Measurements from ENCODE around the gene TAF6L. TPM values are rescaled to one million over a fixed set of nuclear protein-coding genes. Genes with fewer than 3 reads are reported as not detected.

TAF6L gene
- total RNA-seq, 2 donors from 2014 or later = 37.4 to 41.7 TPM

DNA sequence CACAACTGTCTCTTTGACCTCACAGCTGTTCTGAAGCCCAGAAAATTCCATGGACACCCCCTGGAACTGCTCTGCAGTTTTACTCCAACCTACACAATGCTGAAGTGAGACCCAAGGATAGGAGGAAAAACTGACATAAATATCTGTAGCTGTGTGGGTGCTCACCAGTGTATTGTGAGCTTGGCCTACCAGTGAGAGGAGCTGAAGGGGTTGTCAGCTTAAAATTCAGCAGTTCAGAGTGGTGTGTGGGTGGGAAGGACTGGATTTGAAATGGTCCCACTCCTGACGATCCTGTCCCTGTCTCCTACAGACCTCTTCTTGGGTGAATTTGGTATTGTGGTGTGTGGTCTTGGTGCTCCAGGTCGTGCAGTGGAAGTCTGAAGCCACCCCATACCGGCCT is 18.4 kb downstream of the TAF6L start:
- H3K9ac ChIP-seq (ENCODE audit: extremely low read depth, low read length, poor library complexity, severe bottlenecking) = no peak overlapping the region
- no peak for DNase-seq
- H3K27me3 ChIP-seq (ENCODE audit: control insufficient read depth, insufficient read depth, low read length, poor library complexity, severe bottlenecking) = no peaks in the 10 kb centered on the region
- H3K36me3 ChIP-seq (ENCODE audit: control insufficient read depth, insufficient read depth, low read length) = peaks cover 47% of the 10 kb centered on the region
- Mint-ChIP-seq H3K9me3 (no peaks in the 10 kb centered on the region), H3K4me1 (peaks cover 15% of the 10 kb centered on the region), H3K27ac (peak overlapping the region; percentile 82), H3K4me3 (peak overlapping the region; percentile 92), H3K27me3 (ENCODE audit: insufficient read depth) (no peaks in the 10 kb centered on the region), H3K36me3 (ENCODE audit: low read depth) (peaks cover 37% of the 10 kb centered on the region)
- no peaks in the 10 kb centered on the region for H3K9me3 ChIP-seq (ENCODE audit: control insufficient read depth, low read length)
- no peak overlapping the region for H3K27ac ChIP-seq (ENCODE audit: low read depth, low read length)
- TF ChIP-seq, protein P1, sequence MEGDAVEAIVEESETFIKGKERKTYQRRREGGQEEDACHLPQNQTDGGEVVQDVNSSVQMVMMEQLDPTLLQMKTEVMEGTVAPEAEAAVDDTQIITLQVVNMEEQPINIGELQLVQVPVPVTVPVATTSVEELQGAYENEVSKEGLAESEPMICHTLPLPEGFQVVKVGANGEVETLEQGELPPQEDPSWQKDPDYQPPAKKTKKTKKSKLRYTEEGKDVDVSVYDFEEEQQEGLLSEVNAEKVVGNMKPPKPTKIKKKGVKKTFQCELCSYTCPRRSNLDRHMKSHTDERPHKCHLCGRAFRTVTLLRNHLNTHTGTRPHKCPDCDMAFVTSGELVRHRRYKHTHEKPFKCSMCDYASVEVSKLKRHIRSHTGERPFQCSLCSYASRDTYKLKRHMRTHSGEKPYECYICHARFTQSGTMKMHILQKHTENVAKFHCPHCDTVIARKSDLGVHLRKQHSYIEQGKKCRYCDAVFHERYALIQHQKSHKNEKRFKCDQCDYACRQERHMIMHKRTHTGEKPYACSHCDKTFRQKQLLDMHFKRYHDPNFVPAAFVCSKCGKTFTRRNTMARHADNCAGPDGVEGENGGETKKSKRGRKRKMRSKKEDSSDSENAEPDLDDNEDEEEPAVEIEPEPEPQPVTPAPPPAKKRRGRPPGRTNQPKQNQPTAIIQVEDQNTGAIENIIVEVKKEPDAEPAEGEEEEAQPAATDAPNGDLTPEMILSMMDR (conservative IDR thresholded peaks at IDR 0.05) = no peak
- H3K4me1 ChIP-seq (ENCODE audit: control insufficient read depth, insufficient read depth, low read length) = no peaks in the 10 kb centered on the region
- no peak overlapping the region for H3K4me3 ChIP-seq (ENCODE audit: low read length)
- 90 to 91% methylated on average over 2 to 3 of the region's 3 CpGs for WGBS, 2 experiments (ENCODE audit: insufficient coverage in 1 of 2, insufficient read length in 1 of 2)

GRCh38 chr11:62791501-62792201 is 20.5 kb downstream of the TAF6L start, which contains the start of gene TMEM223:
TSS of gene TMEM223 (minus strand) at chr11:62792006. CDS start at chr11:62791994, 12 bp downstream.
- H3K4me1 Mint-ChIP-seq = peaks cover 15% of the 10 kb centered on the region
- H3K9me3 Mint-ChIP-seq = no peaks in the 10 kb centered on the region
- Histone ChIP-seq H3K9me3 (ENCODE audit: control insufficient read depth, low read length) (no peaks in the 10 kb centered on the region), H3K27ac (ENCODE audit: low read depth, low read length) (peak within 1 kb of the TSS; percentile 52), H3K4me3 (ENCODE audit: low read length) (peak within 1 kb of the TSS; percentile 89), H3K27me3 (ENCODE audit: control insufficient read depth, insufficient read depth, low read length, poor library complexity, severe bottlenecking) (no peaks in the 10 kb centered on the region), H3K4me1 (ENCODE audit: control insufficient read depth, insufficient read depth, low read length) (no peaks in the 10 kb centered on the region), H3K36me3 (ENCODE audit: control insufficient read depth, insufficient read depth, low read length) (peaks cover 57% of the 10 kb centered on the region), H3K9ac (ENCODE audit: extremely low read depth, low read length, poor library complexity, severe bottlenecking) (peak within 1 kb of the TSS; percentile 87)
- 0 to 1% methylated on average over 36 to 58 of the region's 58 CpGs for WGBS, 2 experiments (ENCODE audit: insufficient coverage in 1 of 2, insufficient read length in 1 of 2)
- peaks cover 51% of the 10 kb centered on the region for H3K36me3 Mint-ChIP-seq (ENCODE audit: low read depth)
- H3K27me3 Mint-ChIP-seq (ENCODE audit: insufficient read depth) = no peaks in the 10 kb centered on the region
- TF ChIP-seq, protein P1 (conservative IDR thresholded peaks at IDR 0.05) = no peak
- peak within 1 kb of the TSS; percentile 92 for H3K4me3 Mint-ChIP-seq
- peak within 1 kb of the TSS; percentile 93 for H3K27ac Mint-ChIP-seq
- DNase-seq = peak; percentile 94

- Mint-ChIP-seq H3K27me3 (ENCODE audit: insufficient read depth) (no peaks in the 10 kb centered on the region), H3K27ac (peak overlapping the region; percentile 89), H3K4me3 (peak overlapping the region; percentile 92), H3K9me3 (no peaks in the 10 kb centered on the region), H3K36me3 (ENCODE audit: low read depth) (peaks cover 57% of the 10 kb centered on the region), H3K4me1 (peaks cover 15% of the 10 kb centered on the region)
- no peaks in the 10 kb centered on the region for H3K9me3 ChIP-seq (ENCODE audit: control insufficient read depth, low read length)
- H3K27me3 ChIP-seq (ENCODE audit: control insufficient read depth, insufficient read depth, low read length, poor library complexity, severe bottlenecking) = no peaks in the 10 kb centered on the region
- no peak overlapping the region for H3K9ac ChIP-seq (ENCODE audit: extremely low read depth, low read length, poor library complexity, severe bottlenecking)
- TF ChIP-seq, protein P1 (conservative IDR thresholded peaks at IDR 0.05) = no peak
- 55 to 76% methylated on average over 4 to 11 of the region's 11 CpGs for WGBS, 2 experiments (ENCODE audit: insufficient coverage in 1 of 2, insufficient read length in 1 of 2)
- peak; percentile 67 for DNase-seq
- H3K27ac ChIP-seq (ENCODE audit: low read depth, low read length) = peak overlapping the region; percentile 42
- no peaks in the 10 kb centered on the region for H3K4me1 ChIP-seq (ENCODE audit: control insufficient read depth, insufficient read depth, low read length)
- H3K36me3 ChIP-seq (ENCODE audit: control insufficient read depth, insufficient read depth, low read length) = peaks cover 62% of the 10 kb centered on the region
- H3K4me3 ChIP-seq (ENCODE audit: low read length) = peak overlapping the region; percentile 89
These were observed 21.0 kb downstream of the TAF6L start for GRCh38 chr11:62792202-62792575.

Data from endodermal cell (in vitro differentiated cells).